EL (cell line): ENCODE results near the gene LMO7.

ENCODE experiments used
- DNase-seq: peaks from one replicate; pipeline ENCODE4 v3.0.0-alpha.2; 2016

The LMO7 gene

DNA sequence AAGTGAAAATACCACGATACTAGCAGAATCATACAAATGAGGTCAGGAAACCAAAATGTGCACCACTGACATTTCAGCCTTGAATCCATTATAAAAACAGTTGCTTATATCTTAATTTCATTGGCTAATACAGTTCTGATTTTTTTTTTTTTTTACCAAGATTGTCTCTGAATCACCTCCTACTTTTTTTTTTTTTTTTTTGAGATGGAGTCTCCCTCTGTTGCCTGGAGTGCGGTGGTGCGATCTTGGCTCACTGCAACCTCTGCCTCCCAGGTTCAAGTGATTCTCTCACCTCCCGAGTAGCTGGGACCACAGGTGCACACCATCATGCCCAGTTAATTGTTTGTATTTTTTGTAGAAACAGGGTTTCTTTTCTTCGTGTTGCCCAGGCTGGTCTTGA is 270.2 kb downstream of the LMO7 start:
- DNase-seq: no peak

DNA sequence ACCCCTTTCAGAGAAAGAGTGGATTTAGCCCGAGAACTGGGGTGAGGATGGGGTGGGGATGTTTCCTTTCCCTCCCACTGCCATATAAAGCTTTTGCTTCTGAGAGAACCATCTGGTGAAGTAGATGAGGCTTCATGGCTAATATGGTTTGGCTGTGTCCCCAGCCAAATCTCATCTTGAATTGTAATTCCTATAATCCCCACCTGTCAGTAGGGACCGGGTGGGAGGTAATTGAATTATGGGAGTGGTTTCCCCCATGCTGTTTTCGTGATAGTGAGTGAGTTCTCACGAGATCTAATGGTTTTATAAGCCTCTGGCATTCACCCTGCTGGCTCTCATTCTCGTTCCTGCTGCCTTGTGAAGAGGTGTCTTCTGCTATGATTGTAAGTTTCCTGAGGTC is 270.9 kb downstream of the LMO7 start:
- no peak for DNase-seq

DNA sequence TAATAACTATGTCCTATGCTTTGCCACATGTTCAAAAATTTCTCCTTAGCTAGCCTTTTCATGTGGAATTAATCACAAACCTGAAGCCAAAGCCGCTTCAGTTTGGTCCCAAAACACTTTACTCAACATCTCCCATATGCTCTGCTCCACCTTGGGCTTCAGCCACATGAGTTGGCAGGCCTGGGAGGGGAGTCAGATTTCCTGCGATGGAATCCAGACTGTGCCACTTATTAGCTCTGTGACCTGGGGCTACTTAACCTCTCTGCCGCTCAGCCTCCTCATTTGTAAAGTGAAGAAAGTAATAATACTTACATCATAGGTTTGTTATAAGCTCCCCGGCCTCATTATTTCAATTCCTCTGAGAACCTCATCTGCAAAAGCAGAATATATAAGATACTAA is 272.0 kb downstream of the LMO7 start:
- DNase-seq: no peak
